GM12878 (cell line): ENCODE data around the gene MYOM3. TPM values are rescaled to one million over a fixed set of nuclear protein-coding genes. Genes with fewer than 3 reads are reported as not detected.

ENCODE experiments used
- ATAC-seq: fragments of 200-7000 bp; cut with Tn5 transposase; 3 replicates; pipeline ENCODE4 v1.9.1; 2020; ENCODE audit warnings: mild to moderate bottlenecking, moderate library complexity
- BruUV-seq: library from RNA; stranded (reverse); fragments of 400-500 nt; replicated peaks from 2 replicates; lab custom pipeline; 2021; lab: Mats Ljungman, UMichigan
- CTCF ChIA-PET: fragments of 300-600 bp; sonication (Branson Sonifier 250); formaldehyde crosslinking; extraction: SDS; loops from one replicate; lab custom pipeline; 2021; ENCODE audit warnings: inconsistent platforms; lab: Yijun Ruan, JAX
- POLR2A ChIA-PET: fragments of 350-600 bp; formaldehyde crosslinking; extraction: SDS; loops from one replicate; lab custom pipeline; 2021; ENCODE audit warnings: inconsistent platforms; lab: Charles Lee
- RAD21 ChIA-PET: fragments of 300-600 bp; sonication (Branson Sonifier 250); formaldehyde crosslinking; loops from one replicate; lab custom pipeline; 2023; ENCODE audit warnings: antibody characterized with exemption; ENCODE audit not compliant: unreplicated experiment; lab: Charles Lee
- SMC1A ChIA-PET: fragments of 300-600 bp; sonication (Branson Sonifier 250); formaldehyde crosslinking; loops from one replicate; lab custom pipeline; 2023; ENCODE audit not compliant: unreplicated experiment, uncharacterized antibody; lab: Charles Lee
- DNase-seq: peaks from one replicate; pipeline ENCODE4 v3.0.0-alpha.2; 2011; ENCODE audit warnings: low read depth, low spot score
- FAIRE-seq: peaks from 3 replicates; lab custom pipeline; 2011; peaks lifted over from hg19 to GRCh38; lab: Jason Lieb, UNC
- H2AFZ ChIP-seq: 2 replicates; pipeline ENCODE4 v1.6.0; 2011; ENCODE audit warnings: low read depth, low read length, control low read depth; ENCODE audit not compliant: control insufficient read depth
- H3K27ac ChIP-seq: 2 replicates; pipeline ENCODE4 v1.5.1; 2011; ENCODE audit warnings: control low read depth; ENCODE audit not compliant: control insufficient read depth, insufficient read depth
- H3K27me3 ChIP-seq, 2 experiments: replicated peaks in 1 of 2; 2 replicates each; pipeline versions ENCODE4 v1.6.0 to v1.6.1; 2011; ENCODE audit warnings: low read length in 1 of 2; ENCODE audit not compliant: control insufficient read depth in 2 of 2, insufficient read depth in 2 of 2
- H3K36me3 ChIP-seq, 2 experiments: 2 replicates each; pipeline ENCODE4 v1.5.1; 2011; ENCODE audit warnings: low read length in 1 of 2; ENCODE audit not compliant: control insufficient read depth in 2 of 2, insufficient read depth in 2 of 2
- H3K4me1 ChIP-seq: 2 replicates; pipeline ENCODE4 v1.6.1; 2011; ENCODE audit warnings: mild to moderate bottlenecking, low read length, moderate library complexity, mixed read lengths; ENCODE audit not compliant: control insufficient read depth, insufficient read depth
- H3K4me2 ChIP-seq: 2 replicates; pipeline ENCODE4 v1.6.0; 2011; ENCODE audit warnings: control low read depth; ENCODE audit not compliant: control insufficient read depth, insufficient read depth
- H3K4me3 ChIP-seq: fragments of 200-600 bp; sonication (generic); 2 replicates; pipeline ENCODE4 v1.5.1; 2016
- H3K79me2 ChIP-seq: 2 replicates; pipeline ENCODE4 v1.6.0; 2011; ENCODE audit warnings: low read length; ENCODE audit not compliant: control insufficient read depth, insufficient read depth
- H3K9ac ChIP-seq: 2 replicates; pipeline ENCODE4 v1.8.0; 2011; ENCODE audit warnings: low read length, control low read depth, mixed read lengths; ENCODE audit not compliant: control insufficient read depth, insufficient read depth
- H3K9me3 ChIP-seq: replicated peaks from 3 replicates; pipeline ENCODE4 v1.5.1; 2011; ENCODE audit warnings: mild to moderate bottlenecking, low read length; ENCODE audit not compliant: control insufficient read depth, insufficient read depth
- H4K20me1 ChIP-seq: 2 replicates; pipeline ENCODE4 v1.6.0; 2011; ENCODE audit not compliant: control insufficient read depth, insufficient read depth
- BCL11A ChIP-seq: IDR thresholded peaks from 2 replicates; pipeline ENCODE4 v1.6.1; 2011; ENCODE audit warnings: low read depth, low read length
- HDAC2 ChIP-seq: fragments of 200-600 bp; sonication (generic); IDR thresholded peaks from 2 replicates; pipeline ENCODE4 v1.6.1; 2017
- KAT2A ChIP-seq: conservative IDR thresholded peaks from 2 replicates; pipeline ENCODE4 v1.6.1; 2011; ENCODE audit warnings: low read depth, low read length; ENCODE audit not compliant: control insufficient read depth
- KDM1A ChIP-seq: fragments of 200-600 bp; sonication (generic); IDR thresholded peaks from 2 replicates; pipeline ENCODE4 v1.6.1; 2016; ENCODE audit warnings: borderline replicate concordance
- MAX ChIP-seq: IDR thresholded peaks from 2 replicates; pipeline ENCODE4 v1.6.1; 2012; ENCODE audit warnings: low read depth, low read length, improper control_type of control experiment
- POLR2A ChIP-seq: IDR thresholded peaks from 2 replicates; pipeline ENCODE4 v1.6.1; 2011; ENCODE audit warnings: low read depth, mild to moderate bottlenecking, low read length
- WGBS: methylation state at CpG from one replicate; pipeline ENCODE4 v1.1.6; 2016; ENCODE audit warnings: low lambda C conversion rate; ENCODE audit not compliant: insufficient replicate concordance, insufficient coverage; ENCODE audit errors: missing lambda C conversion rate; 5-methylcytosine and 5-hydroxymethylcytosine counted together
- in situ Hi-C: fragments of 300-500 bp; cut with MboI; formaldehyde crosslinking; loops from 9 replicates; pipeline ENCODE4 v1.14.3; 2018; ENCODE audit warnings: mixed read lengths
- intact Hi-C: fragments of 100-400 bp; cut with micrococcal nuclease; formaldehyde crosslinking; loops from one replicate; pipeline ENCODE4 v1.14.2; 2022; ENCODE audit not compliant: unreplicated experiment
- polyA plus RNA-seq, 11 experiments: library from polyadenylated mRNA; depleted of rRNA in 4 of 11; unstranded in 6 of 11; stranded (reverse) in 5 of 11; fragments of >200 nt; fragmentation: Nextera tagmentation in 4 of 11; fragmentation: Illumina TruSeq in 1 of 11; extraction: Ambion mirVana in 4 of 11; extraction: Trizol in 1 of 11; gene quantifications; 1 replicate in 1 of 11; 2 replicates in 10 of 11; pipeline versions ENCODE4 v1.2.1 to v1.2.3, GENCODE V29; 2011 to 2016; ENCODE audit warnings: inconsistent platforms in 2 of 11, missing spikeins in 2 of 11, low read depth in 1 of 11
- total RNA-seq, 4 experiments: library from RNA; depleted of rRNA in 3 of 4; stranded (reverse); fragments of >200 nt in 3 of 4; fragmentation: Illumina TruSeq in 1 of 4; extraction: Trizol in 1 of 4; gene quantifications; 2 replicates each; pipeline versions ENCODE4 v1.2.1 to v1.2.3, GENCODE V29; 2013 to 2021
- TF ChIP-seq, protein P1 (sequence below): fragments of 150-350 bp; IDR thresholded peaks from 2 replicates; pipeline ENCODE4 v1.6.1; 2016; ENCODE audit warnings: low read depth, low read length
- TF ChIP-seq, protein P2 (sequence below): fragments of 450-650 bp; IDR thresholded peaks from 2 replicates; pipeline ENCODE4 v1.6.1; 2018; ENCODE audit warnings: borderline replicate concordance, mild to moderate bottlenecking; ENCODE audit not compliant: partially characterized antibody
- TF ChIP-seq, protein P3 (sequence below): fragments of 450-650 bp; IDR thresholded peaks from 2 replicates; pipeline ENCODE4 v1.6.1; 2016; ENCODE audit warnings: mild to moderate bottlenecking

MYOM3 gene
- total and polyA plus RNA-seq, 10 of the 15 experiments (the other 5 are each of a cell fraction or from before 2014, with no cell fraction given), result 0.06 TPM; not detected in 9

- TF ChIP-seq KAT2A, result no peak
- TF ChIP-seq BCL11A, result no peak
- TF ChIP-seq POLR2A, result no peak
- TF ChIP-seq KDM1A, result no peak
- TF ChIP-seq, protein P1, sequence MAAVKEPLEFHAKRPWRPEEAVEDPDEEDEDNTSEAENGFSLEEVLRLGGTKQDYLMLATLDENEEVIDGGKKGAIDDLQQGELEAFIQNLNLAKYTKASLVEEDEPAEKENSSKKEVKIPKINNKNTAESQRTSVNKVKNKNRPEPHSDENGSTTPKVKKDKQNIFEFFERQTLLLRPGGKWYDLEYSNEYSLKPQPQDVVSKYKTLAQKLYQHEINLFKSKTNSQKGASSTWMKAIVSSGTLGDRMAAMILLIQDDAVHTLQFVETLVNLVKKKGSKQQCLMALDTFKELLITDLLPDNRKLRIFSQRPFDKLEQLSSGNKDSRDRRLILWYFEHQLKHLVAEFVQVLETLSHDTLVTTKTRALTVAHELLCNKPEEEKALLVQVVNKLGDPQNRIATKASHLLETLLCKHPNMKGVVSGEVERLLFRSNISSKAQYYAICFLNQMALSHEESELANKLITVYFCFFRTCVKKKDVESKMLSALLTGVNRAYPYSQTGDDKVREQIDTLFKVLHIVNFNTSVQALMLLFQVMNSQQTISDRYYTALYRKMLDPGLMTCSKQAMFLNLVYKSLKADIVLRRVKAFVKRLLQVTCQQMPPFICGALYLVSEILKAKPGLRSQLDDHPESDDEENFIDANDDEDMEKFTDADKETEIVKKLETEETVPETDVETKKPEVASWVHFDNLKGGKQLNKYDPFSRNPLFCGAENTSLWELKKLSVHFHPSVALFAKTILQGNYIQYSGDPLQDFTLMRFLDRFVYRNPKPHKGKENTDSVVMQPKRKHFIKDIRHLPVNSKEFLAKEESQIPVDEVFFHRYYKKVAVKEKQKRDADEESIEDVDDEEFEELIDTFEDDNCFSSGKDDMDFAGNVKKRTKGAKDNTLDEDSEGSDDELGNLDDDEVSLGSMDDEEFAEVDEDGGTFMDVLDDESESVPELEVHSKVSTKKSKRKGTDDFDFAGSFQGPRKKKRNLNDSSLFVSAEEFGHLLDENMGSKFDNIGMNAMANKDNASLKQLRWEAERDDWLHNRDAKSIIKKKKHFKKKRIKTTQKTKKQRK, result no peak
- TF ChIP-seq, protein P2, sequence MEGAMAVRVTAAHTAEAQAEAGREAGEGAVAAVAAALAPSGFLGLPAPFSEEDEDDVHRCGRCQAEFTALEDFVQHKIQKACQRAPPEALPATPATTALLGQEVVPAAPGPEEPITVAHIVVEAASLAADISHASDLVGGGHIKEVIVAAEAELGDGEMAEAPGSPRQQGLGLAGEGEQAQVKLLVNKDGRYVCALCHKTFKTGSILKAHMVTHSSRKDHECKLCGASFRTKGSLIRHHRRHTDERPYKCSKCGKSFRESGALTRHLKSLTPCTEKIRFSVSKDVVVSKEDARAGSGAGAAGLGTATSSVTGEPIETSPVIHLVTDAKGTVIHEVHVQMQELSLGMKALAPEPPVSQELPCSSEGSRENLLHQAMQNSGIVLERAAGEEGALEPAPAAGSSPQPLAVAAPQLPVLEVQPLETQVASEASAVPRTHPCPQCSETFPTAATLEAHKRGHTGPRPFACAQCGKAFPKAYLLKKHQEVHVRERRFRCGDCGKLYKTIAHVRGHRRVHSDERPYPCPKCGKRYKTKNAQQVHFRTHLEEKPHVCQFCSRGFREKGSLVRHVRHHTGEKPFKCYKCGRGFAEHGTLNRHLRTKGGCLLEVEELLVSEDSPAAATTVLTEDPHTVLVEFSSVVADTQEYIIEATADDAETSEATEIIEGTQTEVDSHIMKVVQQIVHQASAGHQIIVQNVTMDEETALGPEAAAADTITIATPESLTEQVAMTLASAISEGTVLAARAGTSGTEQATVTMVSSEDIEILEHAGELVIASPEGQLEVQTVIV, result no peak
- TF ChIP-seq MAX, result no peak
- TF ChIP-seq, protein P3, sequence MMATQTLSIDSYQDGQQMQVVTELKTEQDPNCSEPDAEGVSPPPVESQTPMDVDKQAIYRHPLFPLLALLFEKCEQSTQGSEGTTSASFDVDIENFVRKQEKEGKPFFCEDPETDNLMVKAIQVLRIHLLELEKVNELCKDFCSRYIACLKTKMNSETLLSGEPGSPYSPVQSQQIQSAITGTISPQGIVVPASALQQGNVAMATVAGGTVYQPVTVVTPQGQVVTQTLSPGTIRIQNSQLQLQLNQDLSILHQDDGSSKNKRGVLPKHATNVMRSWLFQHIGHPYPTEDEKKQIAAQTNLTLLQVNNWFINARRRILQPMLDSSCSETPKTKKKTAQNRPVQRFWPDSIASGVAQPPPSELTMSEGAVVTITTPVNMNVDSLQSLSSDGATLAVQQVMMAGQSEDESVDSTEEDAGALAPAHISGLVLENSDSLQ, result no peak
- TF ChIP-seq HDAC2, result no peak
- H3K4me1 ChIP-seq, result no peaks in the 10 kb centered on the region
- RAD21 ChIA-PET, result interaction anchor here (0.6 kb wide), 2 partner anchors 9 to 14 kb away, joined by 3 read pairs; no protein-coding TSS in a partner anchor
- intact Hi-C loops, result loop anchor here (10.0 kb wide), 2 partner anchors 207 to 247 kb away; partner anchors contain the start of gene PITHD1
- no peak overlapping the region for H3K9ac ChIP-seq
- 48% methylated on average over 7 of the region's 7 CpGs for WGBS
- H3K4me3 ChIP-seq, result no peak overlapping the region
- DNase-seq (no peak), FAIRE-seq (no peak), ATAC-seq (peak; percentile 21; the same call in 1 of the 3 replicates)
- no peaks in the 10 kb centered on the region for H3K9me3 ChIP-seq
- in situ Hi-C loops, result no loop called here
- H2AFZ ChIP-seq, result no peak overlapping the region
- BruUV-seq, result no TSS peak
- no peak overlapping the region for H3K27ac ChIP-seq
- no peak overlapping the region for H3K4me2 ChIP-seq
- no peaks in the 10 kb centered on the region for H3K27me3 ChIP-seq
- CTCF ChIA-PET, result interaction anchor here (0.6 to 3.0 kb wide), 4 partner anchors 11 to 177 kb away, joined by 3 to 9 read pairs (median 4); no protein-coding TSS in a partner anchor
- no peaks in the 10 kb centered on the region for H4K20me1 ChIP-seq
- H3K36me3 ChIP-seq, result no peaks in the 10 kb centered on the region
- POLR2A ChIA-PET, result interaction anchor here (1.6 kb wide), 1 partner anchor 10 kb away, joined by 5 read pairs; no protein-coding TSS in a partner anchor
- no peaks in the 10 kb centered on the region for H3K79me2 ChIP-seq
- SMC1A ChIA-PET, result interaction anchor here (0.9 to 2.2 kb wide), 5 partner anchors 10 to 58 kb away, joined by 3 to 10 read pairs (median 5); no protein-coding TSS in a partner anchor
Observed at GRCh38 chr1:24021403-24022266, 90.3 kb downstream of the MYOM3 start.
